ENCODE results near the gene PCDHB1.

Gene PCDHB1

GRCh38 chr5:141051521-141051866 lies 320 bp downstream of the PCDHB1 start:
- peak; percentile 27; the same call in 1 of the 3 replicates for ATAC-seq (ENCODE audit: low read depth)
- H3K4me3 ChIP-seq (ENCODE audit: severe bottlenecking), result peak overlapping the region; percentile 24

DNA sequence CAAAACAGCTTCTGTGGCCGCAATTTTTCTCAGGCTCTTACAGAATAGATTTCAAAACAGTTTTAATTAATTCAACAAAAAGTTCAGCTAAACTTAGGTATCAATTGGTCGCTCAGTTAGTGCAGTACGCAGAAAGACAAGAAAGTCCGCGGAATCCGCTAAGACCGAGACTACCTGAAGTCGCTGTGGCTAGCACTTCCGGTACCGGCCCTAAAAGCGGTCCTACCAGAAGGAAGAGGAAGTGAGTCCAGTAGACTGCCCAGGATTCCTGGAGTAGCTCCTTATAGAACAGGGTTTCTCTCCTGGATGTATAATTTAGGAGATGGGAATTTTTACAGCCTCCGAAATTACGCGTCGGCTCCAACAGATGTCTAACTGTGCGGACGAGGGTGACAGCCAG lies 26.7 kb downstream of the PCDHB1 start:
- DNase-seq (ENCODE audit: low spot score) (no peak), ATAC-seq (ENCODE audit: low read depth) (no peak; the same call in 2 of the 3 replicates)
- Histone ChIP-seq H3K27me3 (ENCODE audit: insufficient read depth, poor library complexity, severe bottlenecking) (peaks cover 58% of the 10 kb centered on the region), H3K36me3 (ENCODE audit: low read depth) (no peaks in the 10 kb centered on the region), H3K4me1 (ENCODE audit: insufficient read depth, poor library complexity, severe bottlenecking) (no peaks in the 10 kb centered on the region), H3K4me3 (ENCODE audit: severe bottlenecking) (no peak overlapping the region), H3K27ac (ENCODE audit: poor library complexity, severe bottlenecking) (no peak overlapping the region), H3K9me3 (ENCODE audit: severe bottlenecking) (peaks cover 2% of the 10 kb centered on the region)
- TF ChIP-seq CTCF (IDR thresholded peaks at IDR 0.05; ENCODE audit: poor library complexity, severe bottlenecking), result no peak

More at GRCh38 chr5:141051521-141051866, 320 bp downstream of the PCDHB1 start:
- Histone ChIP-seq H3K36me3 (ENCODE audit: low read depth) (no peaks in the 10 kb centered on the region), H3K27me3 (ENCODE audit: insufficient read depth, poor library complexity, severe bottlenecking) (peaks cover 70% of the 10 kb centered on the region), H3K9me3 (ENCODE audit: severe bottlenecking) (no peaks in the 10 kb centered on the region), H3K27ac (ENCODE audit: poor library complexity, severe bottlenecking) (no peak overlapping the region), H3K4me1 (ENCODE audit: insufficient read depth, poor library complexity, severe bottlenecking) (no peaks in the 10 kb centered on the region)
- no peak for DNase-seq (ENCODE audit: low spot score)
- TF ChIP-seq CTCF (IDR thresholded peaks at IDR 0.05; ENCODE audit: poor library complexity, severe bottlenecking), result no peak

DNA sequence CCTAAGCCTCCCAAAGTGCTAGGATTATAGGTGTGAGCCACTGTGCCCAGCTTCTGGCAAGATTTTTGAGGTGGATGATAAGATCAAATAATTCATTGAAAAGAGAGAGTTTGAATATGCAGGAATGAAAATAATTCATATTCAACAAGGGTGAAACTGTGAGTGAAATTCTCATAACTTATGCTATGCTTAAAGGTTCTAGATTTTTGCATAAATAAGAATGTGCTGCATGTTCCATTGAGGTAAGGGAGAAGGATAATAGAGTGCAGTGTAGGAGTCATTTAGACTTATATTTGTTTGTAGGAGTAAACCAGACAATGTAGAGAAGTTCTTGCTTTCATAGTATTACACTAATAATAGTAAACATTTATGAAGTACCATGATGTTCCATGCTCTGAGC lies 31.1 kb downstream of the PCDHB1 start:
- Histone ChIP-seq H3K27me3 (ENCODE audit: insufficient read depth, poor library complexity, severe bottlenecking) (peaks cover 25% of the 10 kb centered on the region), H3K9me3 (ENCODE audit: severe bottlenecking) (peaks cover 2% of the 10 kb centered on the region), H3K36me3 (ENCODE audit: low read depth) (no peaks in the 10 kb centered on the region), H3K4me3 (ENCODE audit: severe bottlenecking) (no peak overlapping the region), H3K4me1 (ENCODE audit: insufficient read depth, poor library complexity, severe bottlenecking) (no peaks in the 10 kb centered on the region), H3K27ac (ENCODE audit: poor library complexity, severe bottlenecking) (no peak overlapping the region)
- ATAC-seq (ENCODE audit: low read depth), result no peak
- TF ChIP-seq CTCF (IDR thresholded peaks at IDR 0.05; ENCODE audit: poor library complexity, severe bottlenecking), result no peak
- DNase-seq (ENCODE audit: low spot score), result no peak

DNA sequence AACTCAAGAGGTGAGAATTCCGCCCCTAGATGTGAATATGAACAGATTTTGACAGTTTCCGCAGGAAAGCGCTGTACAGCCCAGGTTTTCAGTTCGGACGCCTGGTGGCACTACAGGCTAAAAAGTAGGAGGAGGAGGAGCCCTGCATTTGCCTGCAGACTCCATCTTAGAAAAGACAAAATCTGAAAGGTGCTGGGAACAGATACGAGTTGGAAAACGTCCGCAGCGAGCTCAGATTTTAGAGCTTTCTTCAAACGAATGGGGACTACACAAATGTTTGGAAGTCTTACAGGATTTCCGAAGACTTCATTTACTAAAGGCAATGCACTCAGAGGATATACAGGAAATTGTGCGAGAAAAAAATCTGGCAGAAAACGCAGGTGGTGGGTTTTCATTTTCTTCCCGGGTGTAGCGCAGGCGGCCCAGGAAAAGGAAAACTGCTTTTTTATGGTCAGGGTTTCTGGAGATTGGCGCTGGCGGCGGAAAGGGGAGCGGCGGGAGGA lies 33.4 kb downstream of the PCDHB1 start:
- peak overlapping the region; percentile 33 for H3K4me3 ChIP-seq (ENCODE audit: severe bottlenecking)
- no peak overlapping the region for H3K27ac ChIP-seq (ENCODE audit: poor library complexity, severe bottlenecking)
- peak; percentile 99 for ATAC-seq (ENCODE audit: low read depth)

More for the DNA sequence above, 33.4 kb downstream of the PCDHB1 start:
- Histone ChIP-seq H3K36me3 (ENCODE audit: low read depth) (no peaks in the 10 kb centered on the region), H3K9me3 (ENCODE audit: severe bottlenecking) (no peaks in the 10 kb centered on the region), H3K4me1 (ENCODE audit: insufficient read depth, poor library complexity, severe bottlenecking) (no peaks in the 10 kb centered on the region), H3K27me3 (ENCODE audit: insufficient read depth, poor library complexity, severe bottlenecking) (peaks cover 12% of the 10 kb centered on the region)
- DNase-seq (ENCODE audit: low spot score), result no peak
- TF ChIP-seq CTCF (IDR thresholded peaks at IDR 0.05; ENCODE audit: poor library complexity, severe bottlenecking), result peak; percentile 97
